Measurements from ENCODE around the gene C3orf33.

Gene C3orf33

DNA sequence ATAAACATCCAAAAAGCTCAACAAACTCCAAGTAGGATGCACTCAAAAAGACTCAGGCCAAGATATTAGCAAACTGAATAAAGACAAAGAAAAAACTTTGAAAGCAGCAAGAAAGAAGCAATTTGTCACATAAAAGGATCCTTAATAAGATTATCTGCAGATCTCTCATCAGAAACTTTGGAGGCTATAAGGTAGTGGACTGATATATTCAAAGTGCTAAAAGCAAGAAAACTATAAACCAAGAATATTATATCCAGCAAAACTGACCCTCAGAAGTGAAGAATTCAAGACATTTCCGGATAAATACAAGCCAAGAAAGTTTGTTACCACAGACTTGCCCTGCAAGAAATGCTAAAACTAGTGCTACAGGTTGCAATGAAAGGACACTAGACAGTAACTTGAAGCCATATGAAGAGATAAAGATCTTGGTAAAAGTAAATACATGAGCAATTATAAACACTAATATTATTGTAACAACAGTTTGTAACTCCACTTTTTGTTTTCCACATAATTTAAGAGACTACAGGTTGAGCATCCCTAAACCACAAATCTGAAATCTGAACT is 23.6 kb downstream of the C3orf33 start:
- DNase-seq: no peak

DNA sequence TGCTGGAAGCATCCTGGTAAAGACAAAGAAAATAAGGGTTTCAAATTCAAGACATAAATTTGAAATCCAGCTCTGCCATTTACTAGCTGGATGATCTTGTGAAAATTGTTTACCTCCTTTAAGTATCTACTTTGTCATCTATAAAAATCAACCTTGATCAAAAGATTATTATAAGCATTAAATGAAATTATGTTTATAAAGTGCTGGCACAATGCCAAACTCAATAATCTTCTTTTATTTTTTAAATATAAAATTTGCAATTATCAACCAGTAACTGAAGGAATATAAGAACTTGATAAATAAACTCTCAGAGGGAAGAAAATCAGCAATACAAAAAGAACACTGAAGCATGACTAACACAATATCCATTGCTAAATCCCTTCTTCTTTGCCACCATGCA is 25.8 kb downstream of the C3orf33 start:
- DNase-seq: no peak

DNA sequence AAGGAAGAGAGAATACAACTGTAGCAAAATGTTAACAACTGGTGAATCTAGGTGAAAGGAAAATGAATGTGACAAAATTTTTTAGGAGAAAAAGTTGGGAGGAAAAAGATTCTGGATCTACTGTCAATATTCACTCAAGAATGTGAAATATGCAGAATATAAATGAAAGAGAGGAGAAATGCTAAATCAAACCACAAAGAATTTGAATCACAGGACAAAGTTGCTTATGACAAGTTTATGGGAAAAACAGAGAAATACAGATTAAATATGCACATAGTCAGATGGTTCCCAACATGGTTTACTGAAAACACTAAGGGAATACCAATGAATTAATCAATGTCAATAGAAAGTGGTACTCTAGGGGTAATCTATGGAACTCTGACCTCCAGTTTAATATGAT is 27.6 kb downstream of the C3orf33 start:
- no peak for DNase-seq

DNA sequence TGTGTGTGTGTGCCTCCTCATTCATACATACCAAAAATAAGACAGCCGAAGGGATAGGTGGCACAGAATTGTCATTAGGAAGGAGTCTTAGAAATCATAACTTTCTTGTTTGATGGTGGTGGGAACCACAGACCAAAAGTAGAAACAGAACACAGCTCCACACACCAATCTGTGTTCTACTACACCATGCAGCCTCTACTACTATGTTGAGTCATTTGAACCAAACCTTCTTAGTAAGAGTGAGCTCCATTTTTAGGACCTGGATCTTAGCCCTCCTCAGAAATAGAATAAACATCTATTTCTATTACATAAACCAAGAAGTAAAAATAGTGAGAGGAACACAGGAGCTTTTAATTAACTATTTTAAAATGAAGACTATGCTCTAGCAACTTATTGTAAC is 33.3 kb downstream of the C3orf33 start:
- no peak for DNase-seq

DNA sequence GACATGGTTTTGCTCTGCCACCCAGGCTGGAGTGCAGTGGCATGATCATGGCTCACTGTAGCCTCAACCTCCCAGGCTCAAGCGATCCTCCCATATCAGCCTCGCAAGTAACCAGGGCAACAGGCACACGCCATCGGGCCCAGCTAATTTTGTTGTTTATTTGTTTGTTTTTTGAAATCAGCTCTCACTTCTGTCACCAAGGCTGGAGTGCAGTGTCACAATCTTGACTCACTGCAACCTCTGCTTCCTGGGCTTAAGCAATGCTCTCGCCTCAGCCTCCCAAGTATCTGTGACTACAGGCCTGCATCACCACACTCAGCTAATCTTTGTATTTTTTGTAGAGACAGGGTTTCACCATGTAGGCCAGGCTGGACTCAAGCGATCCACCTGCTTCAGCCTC is 35.0 kb downstream of the C3orf33 start:
- DNase-seq: no peak

DNA sequence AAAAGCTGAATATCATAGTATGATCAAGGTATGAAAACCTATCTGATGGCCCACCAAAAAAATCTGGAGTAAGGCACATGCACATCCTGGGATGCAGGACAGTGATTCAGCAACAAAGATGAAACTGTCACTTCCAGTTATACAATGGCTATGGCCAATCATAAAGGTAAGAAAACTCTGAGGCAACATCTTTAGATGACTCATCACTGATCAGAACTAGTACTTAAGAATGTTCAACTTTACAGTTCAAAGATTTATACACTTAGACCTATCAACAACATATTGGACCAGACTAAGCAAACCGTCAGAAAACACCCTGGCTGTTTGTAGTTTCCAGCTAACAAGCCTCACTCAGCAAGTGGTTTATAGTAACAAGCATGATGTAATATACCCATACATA is 39.9 kb downstream of the C3orf33 start:
- no peak for DNase-seq

DNA sequence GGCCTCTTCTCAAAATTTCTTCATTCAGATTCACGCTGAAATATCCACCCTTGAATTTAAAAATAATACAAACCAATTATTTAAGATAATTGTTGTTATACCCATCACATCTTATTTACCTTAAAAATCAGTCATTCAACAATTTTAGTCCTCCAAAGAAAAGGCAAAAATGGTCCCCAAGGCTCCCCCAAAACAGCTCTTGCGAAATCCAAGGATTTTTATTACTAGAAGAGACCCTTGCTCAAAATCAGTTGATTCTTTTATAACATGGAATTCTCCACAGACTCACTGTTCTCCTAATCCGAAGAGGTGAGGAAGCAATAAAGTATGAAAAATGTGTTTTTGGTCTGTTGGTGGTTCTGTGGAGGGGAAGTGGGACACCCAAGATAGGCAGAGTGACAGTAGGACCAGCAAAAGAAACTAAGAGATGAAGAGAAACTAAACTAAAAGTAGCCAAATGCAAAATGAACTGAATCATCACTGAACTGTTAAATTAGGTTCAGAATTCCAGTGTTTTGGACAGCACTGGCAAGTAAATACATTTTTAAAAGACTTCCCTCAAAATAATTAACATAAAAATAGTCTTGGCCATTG is 42.1 kb downstream of the C3orf33 start:
- no peak for DNase-seq

DNA sequence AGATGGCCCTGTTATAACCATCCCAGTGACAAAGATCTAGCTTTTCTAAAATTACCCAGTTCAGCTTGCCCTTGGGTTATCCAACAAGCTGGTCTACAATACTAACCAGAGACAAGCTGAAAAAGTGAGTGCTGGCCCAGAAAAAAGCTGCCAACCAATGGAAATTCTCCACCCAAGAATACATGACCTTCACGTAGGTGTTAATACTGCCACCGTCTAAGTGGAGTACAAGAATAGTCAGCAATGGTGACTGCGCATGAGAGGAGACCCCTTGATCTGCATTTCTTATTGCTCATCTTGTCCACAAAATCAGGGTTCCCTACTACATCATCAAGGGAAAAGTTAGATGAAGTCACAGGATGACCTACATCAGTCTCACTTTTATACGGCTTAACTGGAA is 45.4 kb downstream of the C3orf33 start:
- DNase-seq: no peak

DNA sequence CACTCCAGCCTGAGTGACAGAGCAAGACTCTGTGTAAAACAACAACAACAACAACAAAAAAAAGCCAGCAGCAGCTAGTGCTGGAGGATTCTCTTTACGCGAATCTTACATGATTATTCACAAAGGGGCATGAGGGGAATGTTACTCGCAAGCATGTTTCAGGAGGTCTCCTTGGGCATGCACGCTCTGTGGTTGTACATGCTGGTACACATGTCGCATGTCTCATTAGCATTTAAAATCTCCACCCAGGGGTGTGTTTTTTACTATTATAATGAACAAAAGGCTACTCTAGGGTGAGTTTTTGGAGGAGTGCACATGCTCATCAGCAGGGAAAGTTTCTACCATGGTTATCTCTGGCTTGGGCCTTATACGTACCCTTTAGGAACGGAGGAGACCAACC is 48.5 kb downstream of the C3orf33 start:
- no peak for DNase-seq

DNA sequence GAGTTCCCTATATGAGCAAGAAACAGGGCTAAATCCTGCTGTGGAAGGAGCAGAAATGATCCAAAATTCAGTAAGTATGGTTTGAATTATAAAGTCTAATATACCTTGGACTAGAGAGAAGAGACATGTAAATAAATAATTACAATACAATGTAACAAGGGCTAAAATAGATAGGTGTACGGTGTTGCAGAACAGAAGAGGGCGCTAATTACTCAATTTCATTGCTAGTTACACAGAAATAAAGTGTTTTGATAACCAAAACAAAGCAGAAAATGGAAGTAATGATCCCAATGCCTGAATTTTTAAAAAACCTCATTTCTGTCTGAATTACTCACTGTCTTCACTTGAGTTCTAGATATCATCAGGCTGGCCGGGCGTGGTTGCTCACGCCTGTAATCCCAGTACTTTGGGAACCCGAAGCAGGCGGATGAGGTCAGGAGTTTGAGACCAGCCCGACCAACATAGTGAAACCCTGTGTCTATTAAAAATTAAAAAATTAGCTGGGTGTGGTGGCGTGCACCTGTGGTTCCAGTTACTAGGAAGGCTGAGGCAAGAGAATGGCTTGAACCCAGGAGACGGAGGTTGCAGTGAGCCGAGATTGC is 52.9 kb downstream of the C3orf33 start:
- no peak for DNase-seq

DNA sequence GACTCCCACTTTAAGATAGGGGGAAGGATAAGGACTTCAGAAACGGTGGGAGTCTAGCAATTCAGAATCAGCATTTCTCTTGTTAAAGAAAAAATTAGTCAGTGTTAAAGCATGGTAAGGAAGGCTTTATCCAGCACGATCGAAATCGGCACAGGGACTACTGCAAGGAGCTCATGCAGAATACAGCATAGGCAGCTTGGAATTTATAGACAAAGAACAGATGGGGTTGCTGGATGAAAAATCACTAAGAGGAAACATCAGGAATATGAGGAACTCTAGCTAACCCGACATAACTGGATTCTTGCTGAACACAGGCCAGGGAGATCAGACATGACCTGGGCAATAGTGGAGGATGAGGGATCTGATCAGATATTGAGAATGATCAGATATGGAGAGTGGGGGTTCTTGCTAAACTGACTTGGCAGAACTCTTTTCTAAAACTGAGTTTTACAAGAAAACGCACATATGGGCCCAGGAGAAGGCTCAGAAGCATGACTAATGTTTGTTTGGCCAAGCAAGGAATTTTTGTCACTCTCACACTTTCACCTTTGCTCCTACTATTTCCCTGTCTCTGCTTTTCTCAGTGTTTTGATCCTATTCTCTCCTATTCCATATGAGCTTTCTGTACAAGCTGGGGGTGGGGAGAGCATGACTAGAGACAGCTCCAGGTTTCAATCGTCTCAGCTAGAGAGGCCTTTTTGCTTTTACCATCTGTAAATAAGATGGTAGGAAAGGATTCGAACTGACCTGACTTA is 57.3 kb downstream of the C3orf33 start:
- DNase-seq: no peak

DNA sequence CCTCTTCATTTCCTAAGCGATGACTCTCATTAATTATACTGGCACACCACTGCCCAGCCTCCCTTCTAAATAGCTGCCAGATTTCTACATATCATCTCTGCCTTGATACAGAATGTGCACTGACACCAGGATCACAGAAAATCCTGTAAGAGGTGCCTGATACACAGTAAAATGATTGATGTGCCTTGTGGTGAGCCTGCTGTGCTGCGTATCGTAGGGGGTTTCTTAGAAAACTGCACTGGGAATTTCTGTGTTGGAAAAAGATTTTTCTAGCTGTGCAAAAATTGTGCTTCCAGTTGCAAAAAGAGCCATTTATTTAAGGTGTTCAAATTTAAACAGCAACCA is 58.2 kb downstream of the C3orf33 start:
- DNase-seq: no peak

DNA sequence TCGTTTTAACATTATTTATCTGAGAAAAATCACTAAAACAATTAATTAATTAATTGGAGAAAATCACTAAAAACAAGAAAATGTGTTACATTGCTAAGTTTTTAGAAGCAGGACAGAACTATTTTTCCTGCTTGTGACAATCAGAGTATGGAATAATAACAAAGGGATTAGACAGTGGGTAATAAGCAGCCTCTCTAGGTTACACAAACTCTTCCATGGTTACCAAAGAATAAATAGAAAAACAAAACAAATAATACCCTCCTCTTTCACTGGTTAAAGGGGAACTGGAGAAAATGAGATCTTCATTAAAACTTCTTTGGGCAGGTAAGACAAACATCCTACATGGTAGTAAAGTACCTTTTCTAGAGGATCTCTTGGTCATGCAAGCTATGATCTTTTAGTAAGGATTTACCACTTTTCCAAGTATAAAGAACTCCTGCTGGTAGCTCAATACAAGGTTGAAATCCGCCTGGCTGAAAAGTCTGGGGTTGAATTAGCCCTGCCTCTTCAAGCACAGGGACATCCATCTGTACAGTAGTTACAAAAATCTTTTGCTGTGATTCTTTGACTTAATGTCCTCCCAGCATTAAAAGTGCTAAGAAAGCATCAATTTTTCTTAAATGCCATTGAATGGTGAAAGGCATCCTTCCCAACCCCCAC is 58.7 kb downstream of the C3orf33 start:
- DNase-seq: no peak

DNA sequence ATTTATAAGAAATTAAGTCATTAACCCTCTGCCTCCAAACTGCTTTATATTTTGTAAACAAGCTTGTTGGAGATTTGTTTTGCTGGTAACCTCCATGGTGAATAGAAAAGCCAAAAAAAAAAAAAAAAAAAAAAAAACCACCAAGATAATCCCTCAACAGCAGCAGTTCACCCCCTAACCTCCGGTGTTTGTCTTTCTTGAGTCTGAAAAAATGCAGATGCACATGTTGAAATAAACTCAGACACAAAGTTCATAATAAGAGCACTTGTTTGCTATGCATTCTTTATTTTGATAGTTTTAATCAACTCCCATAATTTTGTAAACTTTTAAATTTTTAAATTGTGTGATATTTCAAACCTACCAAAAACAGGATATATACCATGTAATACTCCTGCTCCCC is 59.4 kb downstream of the C3orf33 start:
- no peak for DNase-seq

DNA sequence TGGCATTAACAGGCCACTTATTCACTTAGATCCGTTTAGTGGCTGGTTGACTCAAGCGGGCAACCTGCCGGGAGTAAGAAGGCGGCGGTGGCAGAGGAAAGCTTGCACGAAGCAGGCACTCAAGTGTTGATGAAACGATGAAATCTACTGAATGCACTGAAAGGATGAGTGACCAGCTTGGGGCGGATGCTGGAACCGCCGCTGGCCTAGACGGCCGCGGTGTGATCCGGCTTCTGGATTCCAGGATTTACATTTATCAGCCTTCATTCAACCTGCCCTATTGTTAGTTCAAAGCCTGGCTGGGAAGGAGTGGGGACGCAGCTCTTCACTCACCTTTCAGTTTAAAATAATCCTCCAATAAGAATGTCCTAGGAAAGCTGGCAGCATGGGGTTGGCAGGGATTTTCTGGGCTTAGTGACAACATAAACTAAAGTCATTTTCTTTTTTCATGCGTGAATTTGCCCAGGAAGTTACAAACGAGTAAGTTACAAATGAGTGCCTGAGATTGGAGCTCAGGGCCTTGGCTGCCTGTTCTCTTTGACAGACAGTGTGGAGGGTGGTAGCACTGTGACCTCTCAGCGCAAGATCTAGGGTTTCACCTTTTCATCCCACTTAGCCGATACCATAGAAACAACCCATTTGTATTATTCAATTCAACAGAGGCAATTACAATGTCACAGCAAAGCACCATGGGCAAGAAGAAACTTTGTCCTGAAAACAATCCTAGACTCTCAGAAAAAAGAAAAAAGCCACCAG is 60.1 kb downstream of the C3orf33 start:
- no peak for DNase-seq

DNA sequence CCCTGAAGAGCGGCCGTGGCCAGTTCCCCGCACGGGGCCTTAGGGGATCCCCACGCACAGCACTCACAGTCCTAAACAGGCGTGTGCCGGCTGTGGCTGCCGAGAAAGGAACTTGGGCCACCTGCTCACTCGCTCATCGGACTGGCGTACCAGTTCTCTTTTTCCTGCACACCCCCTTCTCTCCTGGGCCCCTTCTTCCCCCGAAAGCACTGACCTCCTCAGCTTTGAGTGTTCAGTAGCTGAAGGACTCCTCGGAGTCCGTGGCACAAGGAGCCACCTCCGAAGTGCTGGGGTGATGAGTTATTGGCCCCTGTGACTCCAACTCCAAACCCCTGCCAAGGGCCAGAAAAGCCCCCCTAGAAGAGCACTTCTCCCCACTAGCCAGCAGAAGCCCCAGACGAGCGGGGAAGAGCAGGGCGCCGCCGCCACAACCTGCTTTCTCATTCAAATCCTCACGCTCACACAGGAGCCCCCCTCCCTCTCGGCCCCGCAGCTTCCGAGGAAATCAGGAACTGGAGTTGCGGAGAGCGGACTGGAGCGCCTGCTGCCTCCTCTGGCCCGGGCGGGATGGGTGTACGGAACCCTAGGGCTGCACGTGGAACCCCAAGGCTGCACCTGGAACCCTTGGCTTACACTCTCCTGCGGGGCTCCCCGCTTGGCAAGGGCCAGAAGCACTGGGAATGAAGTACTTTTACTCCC is 61.3 kb downstream of the C3orf33 start, which contains the start of gene PLCH1:
Gene PLCH1, minus strand, starts transcription at position 446 of the 699 bp plus-strand sequence. CDS start 40,847 bp downstream, outside the sequence.
- DNase-seq: peak; percentile 47

DNA sequence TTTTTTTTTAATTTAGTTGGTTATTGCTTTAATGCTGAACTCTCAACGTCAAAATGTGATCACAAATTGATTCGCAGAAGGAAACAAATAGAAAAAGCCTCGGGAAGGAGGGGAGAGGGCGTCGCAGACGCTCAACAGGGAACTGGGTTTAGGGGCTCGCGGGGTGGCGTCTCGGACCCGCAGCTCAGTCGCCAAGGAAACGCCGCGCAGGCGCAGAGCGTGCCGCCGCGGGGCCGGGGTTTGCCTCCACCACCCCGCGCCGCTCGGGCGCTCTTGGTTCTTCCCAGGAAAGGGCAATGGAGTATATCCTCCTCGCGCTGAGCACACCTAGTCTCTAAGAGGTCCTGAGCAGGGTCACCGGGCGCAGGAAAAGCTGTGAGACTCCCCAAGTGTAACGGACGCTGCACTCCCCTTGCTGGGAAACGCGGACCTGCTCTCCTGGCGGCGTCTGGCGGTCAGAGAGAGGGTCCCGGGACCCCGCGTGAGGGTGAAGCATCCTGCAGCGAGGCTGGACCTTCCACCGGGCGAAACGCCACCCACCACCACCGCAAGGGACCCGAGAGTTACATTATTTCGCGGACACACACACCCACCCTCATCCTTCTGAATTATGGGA is 62.0 kb downstream of the C3orf33 start:
- peak; percentile 23 for DNase-seq

DNA sequence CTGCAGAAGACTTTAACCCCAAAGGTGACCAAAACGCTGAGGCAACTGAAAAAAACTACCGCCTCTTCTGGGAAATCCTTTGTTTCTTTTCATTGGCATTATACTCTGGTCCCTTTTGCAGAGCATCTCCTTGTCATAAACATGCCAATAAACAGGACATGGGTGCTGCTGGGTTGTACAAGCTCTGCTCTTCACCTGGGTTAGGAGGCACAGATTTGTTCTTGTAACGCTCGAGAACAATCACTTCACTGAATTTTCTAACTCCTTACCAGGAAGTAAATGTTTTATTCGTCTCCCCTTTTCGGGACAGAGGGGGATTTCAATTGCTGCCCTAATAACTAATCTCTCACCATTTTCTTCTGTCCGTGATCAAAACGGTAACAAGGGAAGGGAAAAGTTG is 62.5 kb downstream of the C3orf33 start:
- no peak for DNase-seq

DNA sequence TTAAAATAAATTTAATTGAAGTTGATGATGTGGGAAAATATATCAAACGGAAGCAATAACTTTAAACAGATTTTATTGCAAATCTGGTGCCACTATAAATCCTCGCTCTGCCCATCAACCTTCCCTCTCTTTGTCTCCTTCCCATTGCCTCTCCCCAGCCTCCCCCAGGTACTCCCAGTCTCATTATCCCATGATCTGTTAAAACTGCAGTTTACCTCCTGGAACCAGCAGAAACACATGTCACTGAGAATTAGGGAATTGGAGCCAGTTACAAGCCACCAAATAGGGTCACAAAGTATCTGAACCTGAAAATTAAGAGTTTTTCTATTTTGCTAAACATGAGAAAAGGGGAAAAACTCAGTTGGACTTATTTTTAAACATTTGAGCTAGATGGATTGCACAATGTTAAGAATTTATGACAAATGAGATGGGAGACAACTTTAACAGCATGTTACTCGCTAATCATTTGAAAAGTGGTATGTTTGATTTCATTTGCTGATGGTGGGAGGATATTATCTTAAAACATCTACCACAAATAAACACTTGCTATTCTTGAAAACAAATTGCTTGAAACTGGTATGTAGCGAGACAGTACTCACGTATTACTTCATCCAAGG is 63.6 kb downstream of the C3orf33 start:
- no peak for DNase-seq

DNA sequence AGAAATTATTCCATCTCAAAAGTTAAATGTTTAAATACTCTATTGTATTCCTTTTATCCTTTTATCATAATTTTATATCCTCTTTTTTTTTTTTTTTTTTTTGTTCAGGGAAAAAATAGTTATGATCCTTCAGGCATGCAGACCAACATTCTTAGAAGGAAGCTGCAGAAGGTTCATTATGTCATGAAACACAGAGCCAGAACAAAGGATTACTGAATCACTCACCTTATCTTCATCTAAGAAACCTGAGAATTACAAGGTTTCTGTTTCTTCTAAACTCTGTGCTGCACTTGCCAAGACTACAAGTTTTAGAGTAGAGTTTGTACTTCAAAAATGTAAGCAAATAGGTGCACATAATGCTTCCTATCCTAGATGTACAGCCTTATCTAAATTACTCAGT is 64.5 kb downstream of the C3orf33 start:
- no peak for DNase-seq

DNA sequence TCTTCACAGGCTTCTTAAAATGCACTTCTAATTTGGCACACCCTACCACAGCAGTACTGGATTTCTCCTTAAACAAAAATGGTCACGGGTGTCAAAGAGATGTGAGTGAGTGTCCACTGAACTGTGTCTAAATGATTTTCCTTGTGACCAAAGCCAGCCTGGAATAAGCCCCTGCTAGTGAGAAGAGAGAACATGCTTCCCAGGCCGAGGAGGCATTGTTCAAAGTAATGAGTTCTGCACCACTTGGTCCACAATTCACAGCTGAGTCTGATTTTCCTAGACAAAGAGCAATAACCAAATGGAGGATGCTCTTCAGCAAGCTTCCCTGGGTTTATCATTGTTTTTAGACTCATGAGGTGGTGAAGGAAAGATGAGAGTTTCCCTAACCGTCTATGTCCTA is 65.0 kb downstream of the C3orf33 start:
- no peak for DNase-seq

All from CD4-positive, alpha-beta T cell treated with Interleukin-15 for 1 hour (primary cell).